Memory B cell (primary cell): ENCODE data around the gene TREX2.

Experiments used
- ATAC-seq: fragments of 150-1000 bp; cut with Tn5 transposase; 2 replicates; pipeline ENCODE4 v1.10.0; 2021; ENCODE audit warnings: low read depth, mild to moderate bottlenecking, moderate library complexity
- DNase-seq, 2 donors: peaks; one replicate each; pipeline ENCODE4 v3.0.0; 2022; ENCODE audit warnings: low spot score in 2 of 2
- H3K27ac Mint-ChIP-seq: one replicate; pipeline ENCODE4 v1.8.0; 2022; ENCODE audit warnings: mild to moderate bottlenecking, moderate library complexity, mixed read lengths
- H3K27me3 Mint-ChIP-seq: one replicate; pipeline ENCODE4 v1.8.0; 2022; ENCODE audit warnings: mixed read lengths
- H3K36me3 Mint-ChIP-seq: one replicate; pipeline ENCODE4 v1.8.0; 2022; ENCODE audit warnings: mild to moderate bottlenecking, mixed read lengths
- H3K4me1 Mint-ChIP-seq: one replicate; pipeline ENCODE4 v1.8.0; 2022; ENCODE audit warnings: mixed read lengths
- H3K4me3 Mint-ChIP-seq: one replicate; pipeline ENCODE4 v1.8.0; 2022; ENCODE audit warnings: mild to moderate bottlenecking, moderate library complexity, mixed read lengths
- H3K9me3 Mint-ChIP-seq: one replicate; pipeline ENCODE4 v1.8.0; 2022; ENCODE audit warnings: mixed read lengths

The TREX2 gene

GRCh38 chrX:153421856-153422255, 24.0 kb downstream of the TREX2 start:
- no peak for ATAC-seq

DNA sequence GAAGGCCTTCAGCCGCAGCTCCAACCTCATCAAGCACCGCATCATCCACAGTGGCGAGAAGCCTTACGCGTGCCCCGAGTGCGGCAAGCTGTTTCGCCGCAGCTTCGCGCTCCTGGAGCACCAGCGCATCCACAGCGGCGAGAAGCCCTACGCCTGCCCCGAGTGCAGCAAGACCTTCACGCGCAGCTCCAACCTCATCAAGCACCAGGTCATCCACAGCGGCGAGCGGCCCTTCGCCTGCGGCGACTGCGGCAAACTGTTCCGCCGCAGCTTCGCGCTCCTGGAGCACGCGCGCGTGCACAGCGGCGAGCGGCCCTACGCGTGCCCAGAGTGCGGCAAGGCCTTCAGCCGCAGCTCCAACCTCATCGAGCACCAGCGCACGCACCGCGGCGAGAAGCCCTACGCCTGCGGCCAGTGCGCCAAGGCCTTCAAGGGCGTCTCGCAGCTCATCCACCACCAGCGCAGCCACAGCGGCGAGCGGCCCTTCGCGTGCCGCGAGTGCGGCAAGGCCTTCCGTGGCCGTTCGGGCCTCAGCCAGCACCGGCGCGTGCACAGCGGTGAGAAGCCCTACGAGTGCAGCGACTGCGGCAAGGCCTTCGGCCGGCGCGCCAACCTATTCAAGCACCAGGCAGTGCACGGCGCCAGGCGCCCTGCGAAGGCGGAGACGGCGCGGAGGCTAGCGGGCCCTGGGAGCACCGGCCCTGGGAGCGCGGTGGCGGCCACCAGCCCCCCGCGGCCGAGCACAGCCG, 24.8 kb downstream of the TREX2 start:
- no peak for ATAC-seq
- Mint-ChIP-seq H3K27me3 (peaks cover 1% of the 10 kb centered on the region), H3K9me3 (no peaks in the 10 kb centered on the region), H3K36me3 (peaks cover 3% of the 10 kb centered on the region), H3K27ac (no peak overlapping the region), H3K4me1 (peaks cover 2% of the 10 kb centered on the region), H3K4me3 (no peak overlapping the region)
- DNase-seq, result no peak

More at GRCh38 chrX:153421856-153422255, 24.0 kb downstream of the TREX2 start:
- Mint-ChIP-seq H3K4me3 (no peak overlapping the region), H3K4me1 (peaks cover 2% of the 10 kb centered on the region), H3K27ac (no peak overlapping the region), H3K9me3 (no peaks in the 10 kb centered on the region), H3K36me3 (peaks cover 4% of the 10 kb centered on the region), H3K27me3 (peaks cover 1% of the 10 kb centered on the region)
- no peak for DNase-seq

DNA sequence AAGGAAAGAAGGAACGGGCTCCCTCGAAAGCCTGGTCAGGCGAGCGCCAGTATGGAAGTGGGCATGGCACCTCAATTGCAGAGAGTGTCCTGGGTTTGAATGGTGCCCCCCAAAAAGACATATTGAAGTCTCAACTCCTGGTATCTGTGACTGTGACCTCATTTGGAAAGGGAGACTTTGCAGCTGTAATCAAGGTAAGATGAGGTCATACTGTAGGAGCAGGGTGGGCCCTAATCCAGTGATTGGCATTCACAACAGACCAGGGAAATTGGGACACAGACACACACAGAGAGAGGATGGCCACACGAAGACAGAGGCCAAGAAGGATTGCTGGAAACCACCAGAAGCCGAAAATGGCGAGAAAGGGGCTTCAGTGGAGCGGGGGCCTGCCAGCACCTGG, 28.2 kb downstream of the TREX2 start:
- H3K27me3 Mint-ChIP-seq, result peaks cover 1% of the 10 kb centered on the region
- no peak overlapping the region for H3K27ac Mint-ChIP-seq
- H3K4me1 Mint-ChIP-seq, result no peaks in the 10 kb centered on the region
- peaks cover 2% of the 10 kb centered on the region for H3K36me3 Mint-ChIP-seq
- H3K4me3 Mint-ChIP-seq, result no peak overlapping the region
- no peaks in the 10 kb centered on the region for H3K9me3 Mint-ChIP-seq
- no peak for ATAC-seq
- DNase-seq, result no peak

DNA sequence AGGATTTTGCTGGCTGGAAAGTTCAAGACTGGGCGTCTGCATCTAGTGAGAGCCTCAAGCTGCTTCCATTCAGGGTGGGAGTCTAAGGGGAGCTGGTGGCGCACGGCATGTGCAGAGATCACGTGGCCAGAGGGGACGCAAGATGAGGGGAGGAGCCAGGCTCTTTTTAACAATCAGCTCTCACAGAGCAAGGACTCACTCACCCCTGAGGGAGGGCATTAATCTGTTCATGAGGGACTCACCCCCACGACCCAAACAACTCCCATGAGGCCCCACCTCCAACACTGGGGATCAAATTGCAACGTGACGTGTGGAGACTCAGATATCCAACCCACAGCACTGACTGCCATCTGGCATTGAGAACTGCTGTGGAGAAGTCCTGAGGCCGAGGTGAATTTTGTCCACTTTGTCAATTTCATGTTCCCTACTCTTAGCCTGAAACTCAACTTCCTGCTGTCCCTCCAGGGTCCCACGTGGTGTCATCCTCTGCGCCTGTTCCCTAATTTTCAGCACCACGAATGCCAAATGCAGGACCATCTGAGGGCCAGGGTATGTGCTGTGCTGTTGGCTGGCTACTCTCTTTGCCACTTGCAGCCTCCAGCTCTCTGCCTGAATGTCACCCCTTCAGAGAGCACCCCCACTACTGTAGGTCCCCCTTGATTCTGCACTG, 28.9 kb downstream of the TREX2 start:
- Mint-ChIP-seq H3K27ac (no peak overlapping the region), H3K4me3 (no peak overlapping the region), H3K4me1 (peaks cover 7% of the 10 kb centered on the region), H3K9me3 (no peaks in the 10 kb centered on the region), H3K36me3 (peaks cover 2% of the 10 kb centered on the region), H3K27me3 (peaks cover 1% of the 10 kb centered on the region)
- DNase-seq (no peak), ATAC-seq (no peak)

DNA sequence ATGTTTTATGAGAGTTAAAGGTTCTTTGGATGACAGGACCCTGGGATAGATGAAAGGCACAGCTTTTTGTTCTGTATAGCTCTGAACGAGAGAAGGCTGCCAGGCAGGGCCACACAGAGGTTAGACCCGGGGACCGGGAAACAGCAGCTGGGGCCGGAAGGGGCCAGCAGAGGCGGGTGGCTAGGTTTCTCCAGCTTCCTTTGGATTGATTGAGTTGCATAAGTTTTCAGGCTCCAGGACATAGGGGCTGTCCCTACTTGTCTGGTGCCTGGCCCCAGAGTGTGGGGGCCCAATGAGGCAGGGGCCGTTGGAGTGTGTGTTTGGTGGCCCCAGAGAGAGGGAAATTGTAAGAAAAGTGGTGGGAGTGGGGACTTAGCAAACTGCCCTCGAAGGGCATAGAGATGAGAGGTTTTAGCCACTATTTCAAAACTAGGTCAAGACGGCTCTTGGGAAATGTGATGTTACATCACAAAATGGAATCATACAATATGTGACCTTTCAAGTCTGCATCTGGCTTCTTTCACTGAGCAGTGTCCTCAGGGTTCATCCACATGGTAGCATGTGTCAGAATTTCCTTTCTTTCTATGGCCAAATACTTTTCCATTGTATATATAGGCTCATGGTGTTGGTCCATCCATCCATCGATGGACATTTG, 30.9 kb downstream of the TREX2 start:
- no peak for DNase-seq
- Mint-ChIP-seq H3K4me1 (peaks cover 9% of the 10 kb centered on the region), H3K9me3 (no peaks in the 10 kb centered on the region), H3K27me3 (peaks cover 1% of the 10 kb centered on the region), H3K36me3 (peaks cover 2% of the 10 kb centered on the region), H3K27ac (no peak overlapping the region), H3K4me3 (no peak overlapping the region)
- no peak for ATAC-seq

GRCh38 chrX:153413731-153414130, 32.1 kb downstream of the TREX2 start:
- Mint-ChIP-seq H3K4me3 (no peak overlapping the region), H3K27me3 (peaks cover 1% of the 10 kb centered on the region), H3K9me3 (no peaks in the 10 kb centered on the region), H3K36me3 (peaks cover 2% of the 10 kb centered on the region), H3K4me1 (peaks cover 9% of the 10 kb centered on the region), H3K27ac (no peak overlapping the region)
- ATAC-seq (no peak), DNase-seq (no peak)

GRCh38 chrX:153412746-153413720, 32.8 kb downstream of the TREX2 start:
- no peak for ATAC-seq
- DNase-seq, result no peak

DNA sequence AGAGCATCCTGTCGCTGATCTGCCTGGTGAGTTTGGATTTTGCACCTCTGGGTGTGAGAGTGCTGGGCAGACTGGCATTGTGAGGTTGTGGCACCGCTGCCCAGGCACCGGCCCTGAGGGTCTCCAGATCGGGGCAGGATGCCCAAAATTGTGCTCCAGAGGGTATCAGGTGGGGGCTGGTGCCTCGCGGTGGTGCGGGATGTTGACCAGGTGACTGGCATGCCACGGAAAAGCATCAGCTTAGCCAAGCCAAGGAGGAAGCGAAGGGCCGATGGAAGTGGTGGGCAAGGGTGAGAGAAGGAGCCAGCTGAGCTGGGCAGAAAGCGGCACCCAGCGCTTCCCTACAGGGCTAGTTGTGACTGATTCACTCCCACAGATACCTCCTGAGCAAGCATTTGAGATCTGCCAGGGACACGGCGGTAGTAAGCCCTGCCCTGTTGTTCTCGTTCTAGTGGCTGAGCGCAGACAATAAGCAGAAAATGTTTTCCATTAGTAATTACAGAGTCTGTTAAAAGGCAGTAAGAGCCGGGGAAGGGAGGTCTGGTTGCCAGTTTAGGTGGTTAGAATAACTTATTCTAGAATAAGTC, 33.8 kb downstream of the TREX2 start:
- Mint-ChIP-seq H3K9me3 (no peaks in the 10 kb centered on the region), H3K27me3 (no peaks in the 10 kb centered on the region), H3K27ac (peak overlapping the region; percentile 53)

More at GRCh38 chrX:153412746-153413720, 32.8 kb downstream of the TREX2 start:
- Mint-ChIP-seq H3K27ac (no peak overlapping the region), H3K4me1 (peaks cover 9% of the 10 kb centered on the region), H3K36me3 (peaks cover 2% of the 10 kb centered on the region), H3K27me3 (peaks cover 1% of the 10 kb centered on the region), H3K9me3 (no peaks in the 10 kb centered on the region), H3K4me3 (peak overlapping the region; percentile 76)

GRCh38 chrX:153411255-153411987, 34.4 kb downstream of the TREX2 start, which contains the start of gene ZFP92:
TSS of gene ZFP92 (plus strand) at chrX:153411472. CDS start at chrX:153418323, 6,851 bp downstream.
- Mint-ChIP-seq H3K4me3 (peak within 1 kb of the TSS; percentile 76), H3K27ac (peak within 1 kb of the TSS; percentile 53)

More for the DNA sequence above, 33.8 kb downstream of the TREX2 start:
- DNase-seq (no peak), ATAC-seq (no peak)
- Mint-ChIP-seq H3K36me3 (no peaks in the 10 kb centered on the region), H3K4me1 (peaks cover 9% of the 10 kb centered on the region), H3K4me3 (peak overlapping the region; percentile 76)

DNA sequence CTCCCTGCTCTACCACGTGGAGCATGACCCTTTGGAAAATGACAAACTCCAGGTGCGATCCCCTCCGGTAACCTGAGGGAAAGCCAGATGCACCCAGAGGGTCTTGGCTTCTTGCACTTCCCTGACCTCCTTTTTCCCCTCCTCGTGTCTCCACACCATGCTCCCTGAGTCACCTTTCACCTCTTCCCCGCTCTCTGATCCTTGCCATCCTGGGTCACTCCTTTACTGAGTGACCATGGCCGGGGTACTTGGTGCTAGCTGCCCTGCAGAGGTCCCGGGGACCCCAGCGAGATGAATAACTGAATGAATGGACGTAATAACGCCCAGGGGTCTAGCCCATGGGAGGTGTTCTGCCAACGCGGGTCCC, 35.0 kb downstream of the TREX2 start:
- H3K4me3 Mint-ChIP-seq, result peak overlapping the region; percentile 76

More at GRCh38 chrX:153411255-153411987, 34.4 kb downstream of the TREX2 start, which contains the start of gene ZFP92:
- DNase-seq (peak; percentile 4 to 27), ATAC-seq (peak; percentile 76)
- Mint-ChIP-seq H3K9me3 (no peaks in the 10 kb centered on the region), H3K4me1 (peaks cover 9% of the 10 kb centered on the region), H3K36me3 (no peaks in the 10 kb centered on the region), H3K27me3 (no peaks in the 10 kb centered on the region)

GRCh38 chrX:153410373-153410772, 35.5 kb downstream of the TREX2 start:
- no peaks in the 10 kb centered on the region for H3K36me3 Mint-ChIP-seq
- no peak overlapping the region for H3K27ac Mint-ChIP-seq
- H3K4me3 Mint-ChIP-seq, result no peak overlapping the region
- DNase-seq (no peak), ATAC-seq (no peak)
- H3K4me1 Mint-ChIP-seq, result peaks cover 9% of the 10 kb centered on the region
- no peaks in the 10 kb centered on the region for H3K9me3 Mint-ChIP-seq
- no peaks in the 10 kb centered on the region for H3K27me3 Mint-ChIP-seq

More for the DNA sequence above, 35.0 kb downstream of the TREX2 start:
- Mint-ChIP-seq H3K9me3 (no peaks in the 10 kb centered on the region), H3K27ac (no peak overlapping the region), H3K27me3 (no peaks in the 10 kb centered on the region), H3K36me3 (no peaks in the 10 kb centered on the region), H3K4me1 (peaks cover 9% of the 10 kb centered on the region)
- DNase-seq (no peak), ATAC-seq (no peak)

DNA sequence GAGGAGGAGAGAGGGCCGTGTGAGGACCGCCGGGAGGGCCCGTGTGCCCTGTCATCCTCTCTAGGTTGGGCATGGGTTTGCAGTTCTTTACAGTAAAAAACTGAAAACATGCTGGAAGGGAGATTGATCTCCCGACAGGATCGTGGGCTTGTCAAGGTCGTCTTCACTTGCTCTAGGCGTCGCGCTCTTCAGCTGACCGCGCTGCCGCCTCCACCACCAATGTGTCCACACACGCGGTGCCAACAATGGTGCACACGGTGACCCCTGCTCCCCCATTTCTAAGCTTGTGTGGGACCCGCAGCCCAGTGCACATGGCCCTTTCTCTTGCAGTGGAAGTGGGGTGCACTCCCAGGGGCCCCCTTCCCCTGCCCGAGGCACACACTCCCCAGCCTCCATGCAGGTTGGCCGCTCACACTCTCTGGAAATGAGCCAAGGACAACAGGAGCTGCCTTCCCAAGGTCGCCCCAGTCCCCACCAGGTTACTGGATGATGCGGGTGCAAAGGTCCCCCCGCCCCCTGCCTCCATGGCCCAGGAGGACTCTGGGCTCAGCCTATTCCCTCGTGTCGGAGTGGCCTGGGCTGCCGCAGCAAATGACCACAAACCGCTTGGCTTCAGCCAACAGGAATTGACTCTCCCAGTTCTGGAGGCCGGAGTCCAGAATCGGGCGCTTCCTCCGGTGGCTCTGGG, 36.3 kb downstream of the TREX2 start:
- Mint-ChIP-seq H3K4me3 (no peak overlapping the region), H3K27ac (no peak overlapping the region), H3K9me3 (no peaks in the 10 kb centered on the region), H3K36me3 (no peaks in the 10 kb centered on the region), H3K4me1 (peaks cover 9% of the 10 kb centered on the region), H3K27me3 (no peaks in the 10 kb centered on the region)
- ATAC-seq (no peak), DNase-seq (no peak)
